Karpas-422 (cell line): Measurements from ENCODE around the gene MTHFS. TPM values are rescaled to one million over a fixed set of nuclear protein-coding genes. Genes with fewer than 3 reads are reported as not detected.
"Not testable (repeated sequence)": the region's sequence is repeated elsewhere in the genome, so short reads cannot be mapped to it uniquely, and the experiment has no call there.

ENCODE experiments used
- DNase-seq: peaks from one replicate; pipeline ENCODE4 v3.0.0-alpha.2; 2015
- H2AFZ ChIP-seq: fragments of 200-600 bp; sonication (generic); 2 replicates; pipeline ENCODE4 v1.6.1; 2014; ENCODE audit warnings: antibody characterized with exemption, low read length, mixed read lengths
- H3K27ac ChIP-seq: fragments of 200-600 bp; sonication (generic); 2 replicates; pipeline ENCODE4 v1.5.1; 2014; ENCODE audit warnings: mild to moderate bottlenecking, low read length, moderate library complexity
- H3K27me3 ChIP-seq: fragments of 200-600 bp; sonication (generic); 2 replicates; pipeline ENCODE4 v1.6.1; 2014; ENCODE audit warnings: low read length, mixed read lengths
- H3K36me3 ChIP-seq: fragments of 200-600 bp; sonication (generic); 2 replicates; pipeline ENCODE4 v1.6.1; 2014; ENCODE audit warnings: low read length, mixed read lengths; ENCODE audit not compliant: insufficient read depth
- H3K4me1 ChIP-seq: fragments of 200-600 bp; sonication (generic); 2 replicates; pipeline ENCODE4 v1.6.1; 2014; ENCODE audit warnings: mild to moderate bottlenecking, low read length, mixed read lengths
- H3K4me2 ChIP-seq: fragments of 200-600 bp; sonication (generic); 2 replicates; pipeline ENCODE4 v1.6.1; 2014; ENCODE audit warnings: low read length, low read depth, mild to moderate bottlenecking; ENCODE audit not compliant: poor library complexity, severe bottlenecking
- H3K4me3 ChIP-seq: fragments of 200-600 bp; sonication (generic); 2 replicates; pipeline ENCODE4 v1.5.1; 2014; ENCODE audit warnings: mild to moderate bottlenecking, antibody characterized with exemption, low read length, mixed read lengths
- H3K79me2 ChIP-seq: fragments of 200-600 bp; sonication (generic); 2 replicates; pipeline ENCODE4 v1.6.1; 2014; ENCODE audit warnings: mild to moderate bottlenecking, low read length, mixed read lengths
- H3K9ac ChIP-seq: fragments of 200-600 bp; sonication (generic); 2 replicates; pipeline ENCODE4 v1.6.0; 2014; ENCODE audit warnings: low read length
- H3K9me2 ChIP-seq: fragments of 200-600 bp; sonication (generic), shearing (Covaris generic); replicated peaks from 2 replicates; pipeline ENCODE4 v1.6.0; 2014; ENCODE audit warnings: mild to moderate bottlenecking, low read length, moderate library complexity; ENCODE audit not compliant: insufficient read depth
- H3K9me3 ChIP-seq: fragments of 300-700, 200-600 bp; sonication (generic); 2 replicates; pipeline ENCODE4 v1.6.1; 2014; ENCODE audit warnings: low read length, mixed read lengths
- H4K20me1 ChIP-seq: fragments of 200-600 bp; sonication (generic); 2 replicates; pipeline ENCODE4 v1.6.1; 2014; ENCODE audit warnings: mild to moderate bottlenecking, antibody characterized with exemption, low read length, low read depth; ENCODE audit not compliant: insufficient read depth
- total RNA-seq: library from RNA; depleted of rRNA; stranded (reverse); fragments of >200 nt; shearing (Covaris generic); gene quantifications from 2 replicates; pipeline ENCODE4 v1.2.3, GENCODE V29; 2014; ENCODE audit warnings: low replicate concordance

MTHFS gene
- total RNA-seq, 1 experiment from 2014 or later = 35.5 TPM

DNA sequence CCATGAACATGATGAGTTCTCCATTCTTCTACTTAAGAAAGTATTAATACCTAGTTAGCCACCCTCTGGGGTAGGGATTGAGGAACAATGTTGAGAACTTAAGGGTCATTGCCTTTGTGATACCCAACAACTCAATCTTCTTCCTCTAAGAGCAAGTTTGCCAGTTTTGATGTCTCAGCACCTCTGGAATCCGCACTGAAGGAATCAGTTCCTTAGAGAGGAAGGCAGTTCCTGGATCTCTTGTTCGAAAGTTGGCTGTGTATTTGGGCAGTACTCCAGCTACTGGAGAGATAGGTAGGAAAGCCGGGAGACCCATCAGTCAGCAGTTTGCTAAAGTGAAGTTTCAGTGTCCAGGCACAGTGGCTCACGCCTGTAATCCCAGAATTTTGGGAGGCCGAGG, 35.6 kb upstream of the MTHFS start:
- H3K9me2 ChIP-seq = no peaks in the 10 kb centered on the region
- H3K27ac ChIP-seq = no peak overlapping the region
- no peak overlapping the region for H3K4me2 ChIP-seq
- no peaks in the 10 kb centered on the region for H3K4me1 ChIP-seq
- no peaks in the 10 kb centered on the region for H3K36me3 ChIP-seq
- H2AFZ ChIP-seq = no peak overlapping the region
- H3K4me3 ChIP-seq = no peak overlapping the region
- no peak overlapping the region for H3K9ac ChIP-seq
- no peak for DNase-seq
- H3K79me2 ChIP-seq = no peaks in the 10 kb centered on the region
- H3K9me3 ChIP-seq = no peaks in the 10 kb centered on the region
- no peaks in the 10 kb centered on the region for H4K20me1 ChIP-seq
- H3K27me3 ChIP-seq = no peaks in the 10 kb centered on the region

DNA sequence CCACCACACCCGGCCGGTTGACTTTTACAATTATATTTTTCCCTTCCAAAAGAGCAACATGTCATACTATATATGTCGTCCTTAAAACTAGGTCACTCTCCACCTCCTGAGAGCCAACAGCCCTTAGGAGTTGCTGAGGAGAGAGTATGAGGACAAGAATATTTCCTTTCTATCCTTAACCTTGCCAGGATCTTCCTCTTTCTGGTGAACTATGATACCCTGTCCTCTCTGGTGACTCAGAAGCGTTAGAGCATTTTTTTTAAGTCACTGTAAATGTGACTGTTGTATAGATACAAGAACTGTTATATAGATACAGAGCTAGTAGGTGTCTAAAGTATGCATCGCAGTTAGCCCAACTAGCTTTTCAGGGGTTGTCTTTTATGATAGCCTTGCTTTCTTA, 33.7 kb upstream of the MTHFS start:
- Histone ChIP-seq H3K36me3 (no peaks in the 10 kb centered on the region), H3K4me1 (no peaks in the 10 kb centered on the region), H4K20me1 (no peaks in the 10 kb centered on the region), H2AFZ (no peak overlapping the region), H3K4me3 (no peak overlapping the region), H3K9me3 (no peaks in the 10 kb centered on the region), H3K9me2 (no peaks in the 10 kb centered on the region), H3K4me2 (no peak overlapping the region), H3K27me3 (no peaks in the 10 kb centered on the region), H3K27ac (no peak overlapping the region), H3K9ac (no peak overlapping the region), H3K79me2 (no peaks in the 10 kb centered on the region)
- DNase-seq = no peak

DNA sequence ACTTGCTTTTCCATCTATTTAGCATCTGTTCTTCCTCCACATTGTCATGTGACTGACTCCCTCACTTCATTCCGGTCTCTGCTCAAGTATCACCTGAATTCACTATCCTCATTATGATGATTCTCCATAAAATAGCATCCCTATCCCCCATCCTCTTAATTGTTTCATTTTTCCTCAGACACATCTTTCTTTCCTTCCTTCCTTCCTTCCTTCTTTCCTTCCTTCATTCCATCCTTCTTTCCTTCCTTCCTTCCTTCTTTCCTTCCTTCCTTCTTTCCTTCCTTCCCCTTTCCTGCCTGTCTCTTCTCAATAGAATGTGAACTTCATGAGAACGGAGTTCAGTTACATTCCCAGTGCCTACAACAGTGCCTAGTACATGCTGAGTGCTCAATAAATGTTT, 32.6 kb upstream of the MTHFS start:
- Histone ChIP-seq H3K9me3 (no peaks in the 10 kb centered on the region), H3K79me2 (no peaks in the 10 kb centered on the region), H3K27ac (no peak overlapping the region), H3K4me2 (no peak overlapping the region), H3K36me3 (no peaks in the 10 kb centered on the region), H3K4me1 (peaks cover 4% of the 10 kb centered on the region), H4K20me1 (no peaks in the 10 kb centered on the region), H3K9ac (no peak overlapping the region), H2AFZ (no peak overlapping the region), H3K4me3 (no peak overlapping the region), H3K9me2 (no peaks in the 10 kb centered on the region), H3K27me3 (no peaks in the 10 kb centered on the region)
- DNase-seq = no peak

DNA sequence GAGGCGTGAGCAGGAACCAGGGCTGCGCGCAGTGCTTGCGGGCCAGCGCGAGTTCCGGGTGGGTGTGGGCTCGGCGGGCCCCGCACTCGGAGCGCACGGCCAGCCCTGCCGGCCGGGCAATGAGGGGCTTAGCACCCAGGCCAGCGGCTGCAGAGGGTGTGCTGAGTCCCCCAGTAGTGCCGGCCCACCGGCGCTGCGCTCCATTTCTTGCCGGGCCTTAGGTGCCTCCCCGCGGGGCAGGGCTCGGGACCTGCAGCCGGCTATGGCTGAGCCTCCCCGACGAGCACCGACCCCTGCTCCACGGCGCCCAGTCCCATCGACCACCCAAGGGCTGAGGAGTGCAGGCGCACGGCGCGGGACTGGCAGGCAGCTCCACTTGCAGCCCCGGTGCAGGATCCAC, 29.3 kb upstream of the MTHFS start:
- not testable (repeated sequence) for H3K4me3 ChIP-seq, H3K27ac ChIP-seq, DNase-seq, H3K4me2 ChIP-seq, H3K9me2 ChIP-seq, H3K27me3 ChIP-seq, H3K9ac ChIP-seq, H4K20me1 ChIP-seq, H2AFZ ChIP-seq
- peaks cover 11% of the 10 kb centered on the region for H3K9me3 ChIP-seq
- peaks cover 13% of the 10 kb centered on the region for H3K36me3 ChIP-seq
- peaks cover 12% of the 10 kb centered on the region for H3K4me1 ChIP-seq
- peaks cover 23% of the 10 kb centered on the region for H3K79me2 ChIP-seq

DNA sequence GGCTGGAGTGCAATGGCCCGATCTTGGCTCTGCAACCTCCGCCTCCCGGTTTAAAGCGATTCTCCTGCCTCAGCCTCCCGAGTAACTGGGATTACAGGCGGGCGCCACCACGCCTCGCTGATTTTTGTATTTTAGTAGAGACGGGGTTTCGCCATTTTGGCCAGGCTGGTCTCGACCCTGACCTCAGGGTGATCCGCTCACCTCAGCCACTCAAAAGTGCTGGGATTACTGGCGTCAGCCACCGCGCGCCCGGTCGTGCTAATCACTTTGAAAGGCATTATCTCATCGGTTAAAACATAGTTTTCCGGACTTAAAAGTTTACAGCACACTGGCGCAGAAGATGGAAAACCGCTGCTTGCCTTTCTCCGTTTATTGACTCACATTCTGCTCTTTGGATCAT, 27.6 kb upstream of the MTHFS start:
- no peaks in the 10 kb centered on the region for H4K20me1 ChIP-seq
- peaks cover 27% of the 10 kb centered on the region for H3K36me3 ChIP-seq
- H3K27ac ChIP-seq = peak overlapping the region; percentile 65; the same call in 1 of the 2 replicates
- no peaks in the 10 kb centered on the region for H3K27me3 ChIP-seq
- H3K9ac ChIP-seq = peak overlapping the region; percentile 74
- H3K9me3 ChIP-seq = peaks cover 19% of the 10 kb centered on the region
- peak overlapping the region; percentile 70 for H3K4me2 ChIP-seq
- no peak for DNase-seq
- peak overlapping the region; percentile 74 for H3K4me3 ChIP-seq
- H3K4me1 ChIP-seq = peaks cover 12% of the 10 kb centered on the region
- H3K9me2 ChIP-seq = no peaks in the 10 kb centered on the region
- peaks cover 33% of the 10 kb centered on the region for H3K79me2 ChIP-seq
- H2AFZ ChIP-seq = no peak overlapping the region

DNA sequence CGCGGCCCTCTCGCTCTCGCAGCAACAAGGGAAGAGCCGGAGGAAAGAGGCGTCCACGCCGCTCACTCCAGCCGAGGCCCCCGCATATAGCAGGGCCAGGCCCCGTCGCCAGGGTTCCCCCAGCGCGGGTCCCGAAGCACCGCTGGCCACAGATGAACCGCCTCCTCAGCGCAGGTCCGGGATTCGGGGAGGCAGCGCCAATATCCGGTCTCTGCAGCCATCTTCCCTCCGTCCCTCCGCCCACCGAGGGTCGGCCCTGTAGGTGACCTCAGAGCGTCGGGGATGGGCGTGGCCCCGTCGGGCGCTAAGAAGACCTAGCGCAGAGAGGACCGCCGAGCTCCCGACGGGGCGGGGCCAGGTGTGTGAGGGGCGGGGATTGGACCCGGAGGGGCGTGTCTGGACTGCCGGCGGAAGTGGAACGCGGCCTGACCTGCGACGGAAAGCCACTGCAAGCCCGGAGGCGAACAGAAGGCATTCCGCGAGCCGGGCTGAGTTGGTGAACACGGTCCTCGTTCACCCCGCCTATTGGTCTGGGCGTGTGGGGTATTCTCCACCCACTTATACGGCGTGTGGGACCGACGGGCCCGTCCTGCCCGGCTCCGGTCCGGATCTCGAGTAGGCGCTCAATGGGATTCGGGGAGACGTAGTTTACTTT, 26.8 kb upstream of the MTHFS start:
- peak overlapping the region; percentile 85 for H3K4me3 ChIP-seq
- DNase-seq = peak; percentile 99
- peak overlapping the region; percentile 92 for H3K9ac ChIP-seq
- H3K36me3 ChIP-seq = peaks cover 34% of the 10 kb centered on the region
- peaks cover 12% of the 10 kb centered on the region for H3K4me1 ChIP-seq
- H4K20me1 ChIP-seq = no peaks in the 10 kb centered on the region
- peak overlapping the region; percentile 73; the same call in 1 of the 2 replicates for H2AFZ ChIP-seq
- no peaks in the 10 kb centered on the region for H3K27me3 ChIP-seq
- no peaks in the 10 kb centered on the region for H3K9me2 ChIP-seq
- H3K79me2 ChIP-seq = peaks cover 39% of the 10 kb centered on the region
- H3K9me3 ChIP-seq = peaks cover 25% of the 10 kb centered on the region
- peak overlapping the region; percentile 70 for H3K4me2 ChIP-seq
- peak overlapping the region; percentile 77 for H3K27ac ChIP-seq

DNA sequence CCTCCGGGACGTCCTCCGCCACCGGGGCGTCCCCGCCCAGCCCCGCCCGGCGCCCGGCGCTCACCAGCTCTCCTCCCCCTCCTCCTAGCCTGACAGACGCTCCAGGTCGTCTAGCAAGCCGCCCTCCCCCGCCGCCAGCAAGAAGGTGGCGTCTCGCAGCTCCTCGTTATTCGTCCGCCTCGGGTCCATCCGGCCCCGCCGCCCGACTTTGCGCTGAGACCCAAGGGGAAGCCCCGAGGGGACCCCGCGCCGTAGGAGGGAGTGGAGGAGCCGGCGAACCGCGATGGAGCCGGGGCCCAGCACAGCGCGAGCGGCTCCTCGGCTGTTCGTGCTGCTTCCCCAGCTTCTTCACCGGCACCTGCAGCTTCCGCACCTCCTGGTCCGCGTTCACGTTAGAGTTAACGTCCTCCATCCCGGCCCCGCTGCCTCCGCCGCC, 26.3 kb upstream of the MTHFS start:
- H2AFZ ChIP-seq = peak overlapping the region; percentile 64; the same call in 1 of the 2 replicates
- no peaks in the 10 kb centered on the region for H3K9me2 ChIP-seq
- peaks cover 41% of the 10 kb centered on the region for H3K79me2 ChIP-seq
- H3K27me3 ChIP-seq = no peaks in the 10 kb centered on the region
- H3K4me2 ChIP-seq = peak overlapping the region; percentile 68
- peaks cover 38% of the 10 kb centered on the region for H3K36me3 ChIP-seq
- peaks cover 29% of the 10 kb centered on the region for H3K9me3 ChIP-seq
- DNase-seq = peak; percentile 85
- H4K20me1 ChIP-seq = no peaks in the 10 kb centered on the region
- H3K4me1 ChIP-seq = peaks cover 12% of the 10 kb centered on the region
- H3K27ac ChIP-seq = peak overlapping the region; percentile 77
- peak overlapping the region; percentile 92 for H3K9ac ChIP-seq
- H3K4me3 ChIP-seq = peak overlapping the region; percentile 85

DNA sequence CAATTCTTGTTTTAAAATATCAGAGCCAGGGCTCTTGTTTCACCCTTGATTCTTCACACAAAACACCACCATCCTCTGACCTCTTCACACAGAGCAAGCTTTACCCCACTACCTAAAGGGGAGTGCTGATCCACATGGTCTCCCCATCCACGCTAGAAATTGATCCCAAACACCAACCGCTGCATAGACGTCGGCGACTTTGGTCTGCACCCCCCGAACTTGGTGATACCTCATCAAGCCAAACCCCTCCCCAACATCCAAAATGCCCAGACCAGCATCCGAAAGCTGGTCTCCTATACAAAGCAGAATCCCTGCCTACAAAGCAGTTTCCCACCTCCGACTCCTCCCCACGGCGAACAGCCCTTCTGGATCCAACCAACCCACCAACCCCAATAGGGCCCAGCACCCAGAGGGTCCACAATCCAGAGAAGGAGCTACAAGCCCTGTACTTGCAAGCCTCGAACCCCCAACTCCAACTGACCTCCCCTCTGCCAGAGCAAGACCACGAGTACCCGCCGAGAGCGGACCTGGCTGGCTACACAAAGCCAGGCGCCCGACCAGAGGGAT, 25.8 kb upstream of the MTHFS start:
- Histone ChIP-seq H3K9me3 (peaks cover 29% of the 10 kb centered on the region), H3K36me3 (peaks cover 43% of the 10 kb centered on the region), H3K4me3 (peak overlapping the region; percentile 85), H3K79me2 (peaks cover 42% of the 10 kb centered on the region), H3K27ac (peak overlapping the region; percentile 77; the same call in 1 of the 2 replicates), H3K4me1 (peaks cover 12% of the 10 kb centered on the region), H3K9me2 (no peaks in the 10 kb centered on the region), H4K20me1 (no peaks in the 10 kb centered on the region), H3K9ac (peak overlapping the region; percentile 92), H2AFZ (no peak overlapping the region), H3K27me3 (no peaks in the 10 kb centered on the region), H3K4me2 (peak overlapping the region; percentile 68)
- DNase-seq = no peak
